Esophagus muscularis mucosa (tissue), 4 donors: ENCODE data around the gene ACBD4.

ENCODE experiments used
- CTCF ChIP-seq, 3 experiments: fragments of 200-600 bp in 2 of 3; fragments of 450-650 bp in 1 of 3; sonication (generic) in 2 of 3; IDR thresholded peaks; one replicate each; pipeline ENCODE4 v1.5.1; 2017 to 2019; ENCODE audit warnings: antibody characterized with exemption in 3 of 3, mild to moderate bottlenecking in 2 of 3, moderate library complexity in 1 of 3
- EP300 ChIP-seq: sonication (generic); formaldehyde crosslinking; IDR thresholded peaks from one replicate; pipeline ENCODE4 v1.6.1; 2017; ENCODE audit warnings: antibody characterized with exemption
- POLR2A ChIP-seq: fragments of 450-650 bp; IDR thresholded peaks from one replicate; pipeline ENCODE4 v1.6.1; 2017; ENCODE audit warnings: antibody characterized with exemption, moderate library complexity, mild to moderate bottlenecking, low read depth

- TF ChIP-seq POLR2A (no peak), EP300 (no peak), CTCF (IDR thresholded peaks at IDR 0.05) (no peak)
Observed at GRCh38 chr17:45101883-45102811, 33.3 kb upstream of the ACBD4 start.
